HG03571 (cell line): ENCODE measurements around the gene CLDN16.

Source experiments
- ATAC-seq: cut with Tn5 transposase; IDR thresholded peaks from one replicate; pipeline ENCODE4 v1.9.1; 2021; ENCODE audit not compliant: unreplicated experiment

The CLDN16 gene

DNA sequence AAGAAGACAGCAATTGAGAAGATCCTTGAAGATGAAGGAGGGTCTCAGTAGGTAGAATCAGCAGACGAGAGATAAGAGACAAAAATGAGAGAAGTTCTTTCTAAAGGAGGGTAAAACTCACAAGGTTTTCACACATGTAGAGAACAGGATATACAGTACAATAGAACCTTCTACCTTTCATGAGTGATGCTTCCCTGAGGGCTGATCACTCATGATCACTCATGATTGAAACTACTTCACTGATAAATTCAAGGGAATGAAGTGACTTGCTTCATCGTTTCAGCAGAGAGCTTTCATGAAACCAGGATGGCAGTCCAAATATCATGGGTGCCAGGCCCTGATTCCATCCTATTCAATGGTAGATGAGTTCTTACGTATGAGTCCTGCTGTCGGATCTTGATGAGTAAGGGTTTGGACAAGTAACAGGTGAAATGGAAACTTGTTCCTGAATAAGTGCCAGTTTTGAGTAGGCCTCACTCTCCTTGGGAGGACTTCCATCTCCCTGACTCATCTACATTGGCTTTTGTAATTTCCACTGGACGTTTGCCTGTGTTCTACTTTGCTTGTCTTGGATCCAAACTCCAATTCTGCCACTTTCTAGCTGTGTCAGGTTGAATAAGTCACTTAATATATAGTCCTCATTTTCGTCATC, 9.6 kb upstream of the CLDN16 start:
- no peak for ATAC-seq

- ATAC-seq = no peak
Observed at GRCh38 chr3:190380184-190380583, 7.8 kb upstream of the CLDN16 start.

- ATAC-seq = no peak
Observed at GRCh38 chr3:190381441-190381840, 6.5 kb upstream of the CLDN16 start.

DNA sequence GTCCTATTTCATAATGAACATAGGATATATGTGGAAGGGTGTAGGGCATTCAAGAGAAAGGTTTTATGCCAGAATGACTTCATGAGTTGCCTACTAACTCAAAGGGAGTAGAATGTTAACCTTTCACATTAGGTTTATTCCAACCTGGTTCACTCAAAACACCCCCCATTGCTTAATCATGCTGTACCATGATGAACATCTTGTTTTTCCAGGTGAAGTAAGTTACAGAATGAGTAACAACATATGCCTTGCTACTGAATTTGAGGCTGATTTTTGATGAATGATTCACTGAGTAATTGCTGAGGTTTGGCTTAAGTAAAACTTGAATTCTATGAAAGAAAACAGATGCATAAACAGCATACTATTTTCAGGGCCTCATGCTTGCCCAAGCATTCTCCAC, 5.9 kb upstream of the CLDN16 start:
- ATAC-seq = no peak

DNA sequence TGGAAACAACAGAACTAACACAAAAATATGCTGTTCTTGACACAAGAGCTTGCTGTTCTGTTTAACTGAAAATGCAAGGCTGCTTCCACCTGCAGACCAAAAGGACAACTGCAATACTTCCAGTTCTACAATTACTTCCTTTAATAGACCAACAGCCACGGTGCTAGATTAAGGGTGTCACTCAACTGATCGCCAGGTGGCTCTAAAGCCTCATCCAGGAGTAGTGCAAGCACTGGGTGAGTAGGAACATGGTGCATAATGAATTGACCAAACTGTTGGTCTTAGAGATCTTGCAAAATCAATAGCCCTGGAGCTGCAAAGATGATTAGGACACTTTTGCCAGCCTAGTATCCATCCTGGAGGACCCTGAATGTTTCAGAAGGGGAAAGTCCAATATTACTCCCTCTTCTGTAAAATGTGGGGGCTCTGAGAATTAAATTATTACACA, 3.6 kb upstream of the CLDN16 start:
- peak; percentile 55 for ATAC-seq

- ATAC-seq = no peak
Observed at GRCh38 chr3:190385731-190386688, 2.0 kb upstream of the CLDN16 start.

- ATAC-seq = no peak
Observed at GRCh38 chr3:190388703-190389102, 740 bp downstream of the CLDN16 start.

DNA sequence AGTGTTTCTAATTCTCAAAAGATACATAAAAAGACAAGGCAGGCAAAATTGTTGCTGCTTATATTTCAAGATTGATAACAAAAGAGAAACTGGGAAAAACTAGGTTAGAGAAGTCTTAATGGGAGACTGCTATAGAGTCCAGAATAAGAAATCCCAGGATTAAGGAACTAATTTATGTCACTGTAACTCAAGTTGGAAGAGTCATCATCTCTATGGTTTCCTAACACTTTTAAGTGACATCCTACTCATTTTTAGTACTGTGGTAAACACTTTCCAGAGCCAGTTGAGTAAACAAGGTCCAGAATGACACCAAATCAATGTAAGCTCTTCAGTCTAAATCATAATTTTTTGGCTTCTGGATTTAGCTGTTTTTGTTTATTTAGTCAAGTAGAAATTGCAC, 8.0 kb downstream of the CLDN16 start:
- no peak for ATAC-seq

DNA sequence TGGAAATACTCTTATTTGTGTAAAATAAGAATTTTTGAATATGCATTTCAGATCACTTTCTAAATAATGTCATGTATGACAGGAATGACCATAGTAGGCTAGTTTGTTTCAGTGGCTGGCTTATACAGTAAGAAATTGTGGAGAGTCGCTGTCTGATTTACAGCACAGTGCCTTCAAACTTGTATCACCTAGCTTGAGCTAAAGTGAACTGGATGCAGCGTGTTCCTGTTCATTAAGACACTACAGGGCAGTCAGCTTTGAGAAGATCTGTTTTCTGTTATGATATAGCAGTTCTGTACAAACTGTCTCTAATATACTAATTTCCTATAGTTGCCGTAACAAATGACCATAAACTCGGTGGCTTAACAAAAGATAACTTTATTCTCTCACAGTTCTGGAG, 9.9 kb downstream of the CLDN16 start:
- ATAC-seq = no peak

DNA sequence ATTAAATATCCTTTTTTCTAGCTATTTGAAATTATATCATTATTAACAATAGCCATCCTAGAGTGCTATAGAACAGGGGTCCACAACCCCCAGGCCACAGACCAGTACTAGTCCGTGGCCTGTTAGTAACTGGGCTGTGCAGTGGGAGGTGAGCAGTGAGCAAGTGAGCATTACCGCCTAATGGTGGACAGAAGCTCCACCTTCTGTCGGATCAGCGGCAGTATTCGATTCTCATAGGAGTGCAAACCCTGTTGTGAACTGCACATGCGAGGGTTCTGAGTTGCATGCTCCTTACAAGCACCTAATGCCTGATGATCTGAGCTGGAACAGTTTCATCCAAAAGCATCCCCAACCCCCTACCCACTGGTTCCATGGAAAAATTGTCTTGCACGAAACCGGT, 11.7 kb downstream of the CLDN16 start:
- no peak for ATAC-seq

GRCh38 chr3:190401963-190402362, 14.0 kb downstream of the CLDN16 start:
- no peak for ATAC-seq

GRCh38 chr3:190404715-190405114, 16.8 kb downstream of the CLDN16 start:
- ATAC-seq = no peak

- ATAC-seq = no peak
Observed at GRCh38 chr3:190414297-190414696, 26.3 kb downstream of the CLDN16 start.

DNA sequence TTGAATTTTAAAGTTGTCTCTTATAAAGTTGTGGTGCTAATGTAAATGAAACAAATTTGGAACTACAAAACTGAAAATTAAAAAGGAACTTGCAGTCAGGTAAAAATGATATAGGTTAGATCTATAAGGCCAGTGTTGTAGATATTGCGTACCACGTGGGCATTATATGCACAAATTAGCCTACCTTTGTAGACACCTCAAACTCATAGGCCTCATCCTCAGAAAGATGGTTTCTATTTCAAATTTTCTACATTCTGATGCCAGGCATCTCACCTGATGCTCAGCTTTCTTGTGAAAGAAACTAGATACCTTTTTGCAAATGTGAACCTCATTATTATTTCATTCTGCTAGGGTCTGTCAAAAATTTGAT, 36.1 kb downstream of the CLDN16 start:
- no peak for ATAC-seq

DNA sequence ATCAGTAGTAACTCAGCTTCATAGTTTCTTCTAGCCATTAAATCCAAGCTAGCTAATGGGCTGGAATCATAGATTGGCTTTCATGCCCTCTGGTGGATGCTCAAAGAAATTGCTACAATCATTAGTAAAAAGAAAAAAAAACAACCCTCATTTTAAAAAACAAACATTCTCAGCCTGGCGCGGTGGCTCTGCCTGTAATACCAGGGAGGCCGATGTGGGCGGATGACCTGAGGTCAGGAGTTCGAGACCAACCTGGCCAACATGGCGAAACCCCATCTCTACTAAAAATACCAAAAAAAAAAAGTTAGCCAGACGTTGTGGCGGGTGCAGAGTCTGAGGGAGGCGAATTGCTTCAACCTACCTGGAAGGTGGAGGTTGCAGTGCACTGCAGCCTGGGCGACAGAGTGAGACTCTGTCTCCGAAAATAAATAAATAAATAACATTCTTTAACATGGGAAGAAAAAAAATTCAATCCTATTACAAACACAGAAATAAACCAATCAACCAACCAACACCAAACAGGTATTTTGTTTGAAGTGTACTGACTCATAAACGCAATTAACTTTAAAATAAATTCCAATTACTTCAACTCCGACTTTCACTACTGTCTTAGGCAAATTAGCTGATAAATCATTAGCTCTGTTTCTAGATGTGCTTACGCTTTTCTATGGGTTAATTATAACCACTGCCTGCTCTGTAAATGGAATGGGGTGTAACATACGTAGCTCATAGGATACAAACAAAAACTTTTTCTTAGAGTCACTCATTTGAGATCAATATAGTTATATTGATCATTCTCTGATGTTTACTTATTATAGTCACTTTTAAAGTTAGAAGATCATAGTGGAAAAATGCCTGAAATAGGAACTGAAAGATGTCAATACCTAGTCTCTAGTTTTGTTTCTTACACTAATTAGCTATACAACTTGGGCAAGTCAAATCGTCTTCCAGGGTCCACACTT, 36.8 kb downstream of the CLDN16 start:
- ATAC-seq = peak; percentile 70

DNA sequence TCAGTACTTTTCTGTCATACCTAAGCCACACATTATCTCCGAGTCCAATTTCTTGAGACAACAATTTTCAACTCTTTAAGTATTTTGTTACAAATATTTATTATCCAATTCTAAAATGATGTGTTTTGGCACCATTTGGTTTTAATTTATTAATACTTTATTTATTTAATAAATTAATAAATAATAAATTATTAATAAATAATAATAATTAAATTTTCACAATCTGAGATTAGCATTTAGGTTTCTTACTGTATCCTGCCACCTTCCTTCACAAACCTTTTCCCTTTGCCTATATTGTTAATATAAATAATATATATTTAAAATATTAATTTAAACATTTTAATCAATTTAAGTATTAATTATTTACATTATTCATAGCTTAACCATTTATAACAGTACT, 37.9 kb downstream of the CLDN16 start:
- ATAC-seq = no peak

GRCh38 chr3:190426806-190427507, 39.0 kb downstream of the CLDN16 start:
- no peak for ATAC-seq

- no peak for ATAC-seq
Observed at GRCh38 chr3:190429681-190430080, 41.7 kb downstream of the CLDN16 start.

DNA sequence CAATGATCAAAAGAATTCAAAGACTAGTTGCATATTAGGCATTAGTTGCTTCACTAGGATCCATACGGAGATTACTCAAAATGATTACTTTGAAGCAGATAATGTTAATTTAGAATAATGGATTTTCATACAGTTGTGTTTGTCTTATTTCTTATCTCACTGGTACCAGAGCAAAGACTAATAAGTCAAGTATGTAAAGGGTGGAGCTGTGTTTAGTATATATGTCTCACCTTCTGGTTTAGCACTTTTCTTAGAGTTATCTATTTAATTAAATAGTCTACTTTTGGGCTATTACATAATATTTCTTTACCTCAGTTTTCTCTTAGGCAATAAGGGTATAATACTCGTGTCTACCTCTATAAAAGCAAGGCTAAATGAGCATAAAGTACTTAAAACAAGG, 42.9 kb downstream of the CLDN16 start:
- no peak for ATAC-seq

DNA sequence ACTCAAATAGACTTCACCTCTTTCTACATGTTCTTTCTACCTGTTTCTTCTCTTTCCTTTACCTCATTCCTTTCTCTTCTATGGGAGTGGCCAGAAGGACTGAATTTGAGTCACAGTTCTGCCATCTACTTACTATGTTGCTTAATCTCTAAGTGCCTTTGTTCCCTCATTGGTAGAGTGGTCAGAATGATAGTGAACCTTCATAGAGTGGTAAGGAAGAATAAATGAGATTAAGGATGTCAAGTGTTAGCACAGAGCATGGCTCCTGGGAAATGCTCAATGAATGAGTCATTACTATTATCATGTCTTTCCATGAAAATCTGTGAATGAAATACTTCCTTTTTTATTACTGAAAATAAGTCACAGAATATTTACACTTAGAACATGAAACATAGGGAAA, 44.3 kb downstream of the CLDN16 start:
- no peak for ATAC-seq

DNA sequence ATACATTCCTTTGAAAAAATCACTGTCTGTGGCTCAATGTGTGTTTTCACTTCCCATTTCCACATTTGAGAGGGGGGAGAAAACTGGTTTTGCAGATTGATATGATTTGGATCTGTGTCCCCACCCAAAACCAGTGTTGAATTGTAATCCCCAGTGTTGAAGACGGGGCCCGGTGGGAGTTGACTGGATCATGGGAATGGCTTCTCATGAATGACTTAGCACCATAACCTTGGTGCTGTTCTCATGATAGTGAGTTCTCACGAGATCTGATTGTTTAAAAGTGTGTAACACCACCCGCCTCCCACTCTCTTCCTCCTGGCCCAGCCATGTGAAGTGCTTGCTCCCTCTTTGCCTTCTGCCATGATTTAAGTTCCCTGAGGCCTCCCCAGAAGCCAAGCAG, 45.7 kb downstream of the CLDN16 start:
- ATAC-seq = no peak
